HepG2 (cell line): ENCODE measurements around the gene ELP1. TPM values are rescaled to one million over a fixed set of nuclear protein-coding genes. Genes with fewer than 3 reads are reported as not detected.

Source experiments
- AHR ChIP-seq: IDR thresholded peaks from 2 replicates; pipeline ENCODE4 v1.6.1; 2018; ENCODE audit warnings: missing genetic modification reagents, missing compliant biosample characterization
- ARNTL ChIP-seq: sonication (generic); formaldehyde crosslinking; IDR thresholded peaks from 2 replicates; pipeline ENCODE4 v1.4.0; 2020; ENCODE audit warnings: mild to moderate bottlenecking, missing genetic modification reagents
- ESRRA ChIP-seq: sonication (generic); formaldehyde crosslinking; IDR thresholded peaks from 2 replicates; pipeline ENCODE4 v1.5.1; 2020; ENCODE audit warnings: mild to moderate bottlenecking, low read depth, missing genetic modification reagents
- FOXA3 ChIP-seq: IDR thresholded peaks from 2 replicates; pipeline ENCODE4 v1.6.1; 2016; ENCODE audit warnings: missing genetic modification reagents, missing compliant biosample characterization
- GABPB1 ChIP-seq: IDR thresholded peaks from 2 replicates; pipeline ENCODE4 v1.6.1; 2016; ENCODE audit warnings: mild to moderate bottlenecking, missing genetic modification reagents, moderate library complexity, missing compliant biosample characterization
- HNRNPUL1 ChIP-seq: fragments of 200-400 bp; formaldehyde crosslinking; IDR thresholded peaks from 2 replicates; pipeline ENCODE4 v1.6.1; 2017; ENCODE audit warnings: low read depth, mild to moderate bottlenecking, low read length, moderate library complexity
- IRF2 ChIP-seq: IDR thresholded peaks from 2 replicates; pipeline ENCODE4 v1.6.1; 2018; ENCODE audit warnings: missing genetic modification reagents, missing compliant biosample characterization
- KAT8 ChIP-seq: IDR thresholded peaks from 2 replicates; pipeline ENCODE4 v1.6.1; 2016; ENCODE audit warnings: missing genetic modification reagents, missing compliant biosample characterization
- KDM3A ChIP-seq: IDR thresholded peaks from 2 replicates; pipeline ENCODE4 v1.6.1; 2018; ENCODE audit warnings: low read depth, missing compliant biosample characterization
- PBX3 ChIP-seq: sonication (generic); formaldehyde crosslinking; IDR thresholded peaks from 2 replicates; pipeline ENCODE4 v1.8.1; 2023; ENCODE audit warnings: missing genetic modification reagents, inconsistent platforms, borderline replicate concordance
- PHF21A ChIP-seq: sonication (generic); formaldehyde crosslinking; IDR thresholded peaks from 2 replicates; pipeline ENCODE4 v1.5.0; 2020; ENCODE audit warnings: mild to moderate bottlenecking, missing genetic modification reagents
- SMC3 ChIP-seq: IDR thresholded peaks from 2 replicates; pipeline ENCODE4 v1.6.1; 2011; ENCODE audit warnings: low read length, improper control_type of control experiment
- TBX3 ChIP-seq: fragments of 450-650 bp; IDR thresholded peaks from 2 replicates; pipeline ENCODE4 v1.6.1; 2017; ENCODE audit warnings: antibody characterized with exemption, mild to moderate bottlenecking, inconsistent platforms, borderline replicate concordance
- ZNF207 ChIP-seq: fragments of 450-650 bp; IDR thresholded peaks from 2 replicates; pipeline ENCODE4 v1.6.1; 2016; ENCODE audit warnings: antibody characterized with exemption, borderline replicate concordance
- ZNF224 ChIP-seq: sonication (generic); formaldehyde crosslinking; IDR thresholded peaks from 2 replicates; pipeline ENCODE4 v1.5.0; 2020; ENCODE audit warnings: mild to moderate bottlenecking, missing genetic modification reagents
- ZNF225 ChIP-seq: sonication (generic); formaldehyde crosslinking; IDR thresholded peaks from 2 replicates; pipeline ENCODE4 v1.4.0; 2020; ENCODE audit warnings: mild to moderate bottlenecking, missing genetic modification reagents
- ZNF3 ChIP-seq: IDR thresholded peaks from 2 replicates; pipeline ENCODE4 v1.7.0; 2017; ENCODE audit warnings: inconsistent platforms
- ZNF446 ChIP-seq: sonication (generic); formaldehyde crosslinking; IDR thresholded peaks from 2 replicates; pipeline ENCODE4 v1.5.0; 2020; ENCODE audit warnings: mild to moderate bottlenecking, missing genetic modification reagents
- ZNF564 ChIP-seq: sonication (generic); formaldehyde crosslinking; IDR thresholded peaks from 2 replicates; pipeline ENCODE4 v1.8.1; 2023; ENCODE audit warnings: mild to moderate bottlenecking, missing genetic modification reagents
- ZNF629 ChIP-seq: sonication (generic); formaldehyde crosslinking; conservative IDR thresholded peaks from 2 replicates; pipeline ENCODE4 v1.5.0; 2020; ENCODE audit warnings: missing genetic modification reagents
- ZNF652 ChIP-seq: IDR thresholded peaks from 2 replicates; pipeline ENCODE4 v1.6.1; 2016; ENCODE audit warnings: low read depth, borderline replicate concordance
- ZNF761 ChIP-seq: sonication (generic); formaldehyde crosslinking; conservative IDR thresholded peaks from 2 replicates; pipeline ENCODE4 v1.4.0; 2020; ENCODE audit warnings: mild to moderate bottlenecking, missing genetic modification reagents
- polyA plus RNA-seq, 8 experiments: library from polyadenylated mRNA; depleted of rRNA in 3 of 8; stranded (reverse) in 7 of 8; unstranded in 1 of 8; fragments of >200 nt; fragmentation: Illumina TruSeq in 4 of 8; extraction: Trizol in 4 of 8; gene quantifications; 2 replicates each; pipeline versions ENCODE4 v1.2.1 to v1.2.3, GENCODE V29; 2011 to 2016; ENCODE audit warnings: low read depth in 4 of 8, missing spikeins in 1 of 8, mixed read lengths in 1 of 8; ENCODE audit not compliant: insufficient read depth in 1 of 8
- total RNA-seq, 5 experiments: library from RNA; depleted of rRNA; stranded (reverse); fragments of >200 nt; fragmentation: Illumina TruSeq; extraction: Trizol; gene quantifications; 2 replicates each; pipeline ENCODE4 v1.2.3, GENCODE V29; 2016; ENCODE audit warnings: low read depth in 1 of 5
- TF ChIP-seq, protein P1 (sequence below): sonication (generic); formaldehyde crosslinking; IDR thresholded peaks from 2 replicates; pipeline ENCODE4 v1.4.0; 2020; ENCODE audit warnings: missing genetic modification reagents
- TF ChIP-seq, protein P2 (sequence below): sonication (generic); formaldehyde crosslinking; IDR thresholded peaks from 2 replicates; pipeline ENCODE4 v1.4.0; 2020; ENCODE audit warnings: mild to moderate bottlenecking, missing genetic modification reagents, borderline replicate concordance

ELP1 gene
- total and polyA plus RNA-seq, 2 of the 13 experiments (the other 11 are each of a cell fraction or from before 2014, with no cell fraction given) = 157 to 275 TPM

GRCh38 chr9:108885643-108886348, 48.1 kb downstream of the ELP1 start (continued):
- TF ChIP-seq, protein P1, sequence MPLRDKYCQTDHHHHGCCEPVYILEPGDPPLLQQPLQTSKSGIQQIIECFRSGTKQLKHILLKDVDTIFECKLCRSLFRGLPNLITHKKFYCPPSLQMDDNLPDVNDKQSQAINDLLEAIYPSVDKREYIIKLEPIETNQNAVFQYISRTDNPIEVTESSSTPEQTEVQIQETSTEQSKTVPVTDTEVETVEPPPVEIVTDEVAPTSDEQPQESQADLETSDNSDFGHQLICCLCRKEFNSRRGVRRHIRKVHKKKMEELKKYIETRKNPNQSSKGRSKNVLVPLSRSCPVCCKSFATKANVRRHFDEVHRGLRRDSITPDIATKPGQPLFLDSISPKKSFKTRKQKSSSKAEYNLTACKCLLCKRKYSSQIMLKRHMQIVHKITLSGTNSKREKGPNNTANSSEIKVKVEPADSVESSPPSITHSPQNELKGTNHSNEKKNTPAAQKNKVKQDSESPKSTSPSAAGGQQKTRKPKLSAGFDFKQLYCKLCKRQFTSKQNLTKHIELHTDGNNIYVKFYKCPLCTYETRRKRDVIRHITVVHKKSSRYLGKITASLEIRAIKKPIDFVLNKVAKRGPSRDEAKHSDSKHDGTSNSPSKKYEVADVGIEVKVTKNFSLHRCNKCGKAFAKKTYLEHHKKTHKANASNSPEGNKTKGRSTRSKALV (CRISPR knock-in tag) = peak; percentile 22; the same call in 1 of the 2 replicates
- TF ChIP-seq ZNF225 (CRISPR knock-in tag) = no peak; the same call in 1 of the 2 replicates
- TF ChIP-seq ARNTL (CRISPR knock-in tag) = peak; percentile 90
- TF ChIP-seq HNRNPUL1 = no peak
- TF ChIP-seq ZNF629 (CRISPR knock-in tag) = peak; percentile 40; the same call in 1 of the 2 replicates
- TF ChIP-seq SMC3 = peak; percentile 11; the same call in 1 of the 2 replicates
- TF ChIP-seq PBX3 (CRISPR knock-in tag) = no peak
- TF ChIP-seq ZNF564 (CRISPR knock-in tag) = peak; percentile 57; the same call in 1 of the 2 replicates
- peak; percentile 63; the same call in 1 of the 2 replicates for TF ChIP-seq ZNF652 (CRISPR knock-in tag)
- no peak for TF ChIP-seq ZNF224 (CRISPR knock-in tag)
- TF ChIP-seq ESRRA (CRISPR knock-in tag) = peak; percentile 59; the same call in 1 of the 2 replicates
- TF ChIP-seq ZNF3 = peak; percentile 57; the same call in 1 of the 2 replicates
- TF ChIP-seq FOXA3 (CRISPR knock-in tag) = peak; percentile 96
- TF ChIP-seq KAT8 (CRISPR knock-in tag) = peak; percentile 89
- TF ChIP-seq GABPB1 = peak; percentile 45; the same call in 1 of the 2 replicates
- peak; percentile 71; the same call in 1 of the 2 replicates for TF ChIP-seq KDM3A (CRISPR knock-in tag)
- TF ChIP-seq IRF2 (CRISPR knock-in tag) = peak; percentile 92; the same call in 1 of the 2 replicates
- TF ChIP-seq ZNF207 = no peak
- TF ChIP-seq, protein P2, sequence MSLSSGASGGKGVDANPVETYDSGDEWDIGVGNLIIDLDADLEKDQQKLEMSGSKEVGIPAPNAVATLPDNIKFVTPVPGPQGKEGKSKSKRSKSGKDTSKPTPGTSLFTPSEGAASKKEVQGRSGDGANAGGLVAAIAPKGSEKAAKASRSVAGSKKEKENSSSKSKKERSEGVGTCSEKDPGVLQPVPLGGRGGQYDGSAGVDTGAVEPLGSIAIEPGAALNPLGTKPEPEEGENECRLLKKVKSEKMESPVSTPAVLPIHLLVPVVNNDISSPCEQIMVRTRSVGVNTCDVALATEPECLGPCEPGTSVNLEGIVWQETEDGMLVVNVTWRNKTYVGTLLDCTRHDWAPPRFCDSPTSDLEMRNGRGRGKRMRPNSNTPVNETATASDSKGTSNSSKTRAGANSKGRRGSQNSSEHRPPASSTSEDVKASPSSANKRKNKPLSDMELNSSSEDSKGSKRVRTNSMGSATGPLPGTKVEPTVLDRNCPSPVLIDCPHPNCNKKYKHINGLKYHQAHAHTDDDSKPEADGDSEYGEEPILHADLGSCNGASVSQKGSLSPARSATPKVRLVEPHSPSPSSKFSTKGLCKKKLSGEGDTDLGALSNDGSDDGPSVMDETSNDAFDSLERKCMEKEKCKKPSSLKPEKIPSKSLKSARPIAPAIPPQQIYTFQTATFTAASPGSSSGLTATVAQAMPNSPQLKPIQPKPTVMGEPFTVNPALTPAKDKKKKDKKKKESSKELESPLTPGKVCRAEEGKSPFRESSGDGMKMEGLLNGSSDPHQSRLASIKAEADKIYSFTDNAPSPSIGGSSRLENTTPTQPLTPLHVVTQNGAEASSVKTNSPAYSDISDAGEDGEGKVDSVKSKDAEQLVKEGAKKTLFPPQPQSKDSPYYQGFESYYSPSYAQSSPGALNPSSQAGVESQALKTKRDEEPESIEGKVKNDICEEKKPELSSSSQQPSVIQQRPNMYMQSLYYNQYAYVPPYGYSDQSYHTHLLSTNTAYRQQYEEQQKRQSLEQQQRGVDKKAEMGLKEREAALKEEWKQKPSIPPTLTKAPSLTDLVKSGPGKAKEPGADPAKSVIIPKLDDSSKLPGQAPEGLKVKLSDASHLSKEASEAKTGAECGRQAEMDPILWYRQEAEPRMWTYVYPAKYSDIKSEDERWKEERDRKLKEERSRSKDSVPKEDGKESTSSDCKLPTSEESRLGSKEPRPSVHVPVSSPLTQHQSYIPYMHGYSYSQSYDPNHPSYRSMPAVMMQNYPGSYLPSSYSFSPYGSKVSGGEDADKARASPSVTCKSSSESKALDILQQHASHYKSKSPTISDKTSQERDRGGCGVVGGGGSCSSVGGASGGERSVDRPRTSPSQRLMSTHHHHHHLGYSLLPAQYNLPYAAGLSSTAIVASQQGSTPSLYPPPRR = peak; percentile 98
- TF ChIP-seq PHF21A (CRISPR knock-in tag) = peak; percentile 96
- peak; percentile 45; the same call in 1 of the 2 replicates for TF ChIP-seq ZNF761 (CRISPR knock-in tag)
- peak; percentile 74; the same call in 1 of the 2 replicates for TF ChIP-seq AHR (CRISPR knock-in tag)
- TF ChIP-seq ZNF446 = no peak
- peak; percentile 89 for TF ChIP-seq TBX3
